DND-41 (cell line): ENCODE measurements around the gene TASOR.

ENCODE experiments used
- ATAC-seq: fragments of 200-7000 bp; cut with Tn5 transposase; 3 replicates; pipeline ENCODE4 v1.9.1; 2021; ENCODE audit warnings: low read depth; ENCODE audit not compliant: insufficient read depth
- DNase-seq: peaks from one replicate; pipeline ENCODE4 v3.0.0-alpha.2; 2020
- H2AFZ ChIP-seq: 2 replicates; pipeline ENCODE4 v1.6.0; 2012; ENCODE audit warnings: low read depth, low read length
- H3K27ac ChIP-seq: 2 replicates; pipeline ENCODE4 v1.5.1; 2012; ENCODE audit warnings: low read length, inconsistent platforms
- H3K27me3 ChIP-seq: fragments of 200-600 bp; sonication (generic); 2 replicates; pipeline ENCODE4 v1.6.0; 2012; ENCODE audit warnings: low read length, mild to moderate bottlenecking, inconsistent platforms; ENCODE audit not compliant: insufficient read depth, poor library complexity
- H3K36me3 ChIP-seq: 2 replicates; pipeline ENCODE4 v1.5.1; 2012; ENCODE audit warnings: low read length, inconsistent platforms; ENCODE audit not compliant: insufficient read depth
- H3K4me1 ChIP-seq: 2 replicates; pipeline ENCODE4 v1.5.1; 2012; ENCODE audit warnings: mild to moderate bottlenecking, low read length; ENCODE audit not compliant: insufficient read depth
- H3K4me2 ChIP-seq: 2 replicates; pipeline ENCODE4 v1.6.0; 2012; ENCODE audit warnings: mild to moderate bottlenecking, moderate library complexity, low read length, inconsistent platforms; ENCODE audit not compliant: insufficient read depth
- H3K4me3 ChIP-seq, 2 experiments: fragments of 200-600 bp in 1 of 2; shearing (Covaris generic) in 1 of 2; 2 replicates each; pipeline ENCODE4 v1.5.1; 2012 to 2016; ENCODE audit warnings: inconsistent platforms in 2 of 2, low read length in 2 of 2, mild to moderate bottlenecking in 2 of 2, low read depth in 1 of 2, moderate library complexity in 1 of 2
- H3K79me2 ChIP-seq: 2 replicates; pipeline ENCODE4 v1.6.0; 2012; ENCODE audit warnings: low read length, inconsistent platforms; ENCODE audit not compliant: insufficient read depth
- H3K9ac ChIP-seq: 2 replicates; pipeline ENCODE4 v1.6.0; 2012; ENCODE audit warnings: low read depth, mild to moderate bottlenecking, inconsistent platforms, low read length, moderate library complexity
- H3K9me3 ChIP-seq: 2 replicates; pipeline ENCODE4 v1.5.1; 2012; ENCODE audit warnings: low read length, moderate library complexity, mild to moderate bottlenecking, inconsistent platforms; ENCODE audit not compliant: insufficient read depth, severe bottlenecking
- H4K20me1 ChIP-seq: 2 replicates; pipeline ENCODE4 v1.6.0; 2012; ENCODE audit warnings: low read length; ENCODE audit not compliant: insufficient read depth
- EZH2 ChIP-seq: IDR thresholded peaks from 3 replicates; pipeline ENCODE4 v1.6.1; 2012; ENCODE audit warnings: borderline replicate concordance, low read depth, mild to moderate bottlenecking, moderate library complexity, low read length, inconsistent platforms; ENCODE audit not compliant: severe bottlenecking
- TF ChIP-seq, protein P1 (sequence below): IDR thresholded peaks from 2 replicates; pipeline ENCODE4 v1.5.1; 2012; ENCODE audit warnings: borderline replicate concordance, low read length, moderate library complexity, mild to moderate bottlenecking; ENCODE audit not compliant: poor library complexity, severe bottlenecking; ENCODE audit errors: extremely low read depth

Gene TASOR, protein sequence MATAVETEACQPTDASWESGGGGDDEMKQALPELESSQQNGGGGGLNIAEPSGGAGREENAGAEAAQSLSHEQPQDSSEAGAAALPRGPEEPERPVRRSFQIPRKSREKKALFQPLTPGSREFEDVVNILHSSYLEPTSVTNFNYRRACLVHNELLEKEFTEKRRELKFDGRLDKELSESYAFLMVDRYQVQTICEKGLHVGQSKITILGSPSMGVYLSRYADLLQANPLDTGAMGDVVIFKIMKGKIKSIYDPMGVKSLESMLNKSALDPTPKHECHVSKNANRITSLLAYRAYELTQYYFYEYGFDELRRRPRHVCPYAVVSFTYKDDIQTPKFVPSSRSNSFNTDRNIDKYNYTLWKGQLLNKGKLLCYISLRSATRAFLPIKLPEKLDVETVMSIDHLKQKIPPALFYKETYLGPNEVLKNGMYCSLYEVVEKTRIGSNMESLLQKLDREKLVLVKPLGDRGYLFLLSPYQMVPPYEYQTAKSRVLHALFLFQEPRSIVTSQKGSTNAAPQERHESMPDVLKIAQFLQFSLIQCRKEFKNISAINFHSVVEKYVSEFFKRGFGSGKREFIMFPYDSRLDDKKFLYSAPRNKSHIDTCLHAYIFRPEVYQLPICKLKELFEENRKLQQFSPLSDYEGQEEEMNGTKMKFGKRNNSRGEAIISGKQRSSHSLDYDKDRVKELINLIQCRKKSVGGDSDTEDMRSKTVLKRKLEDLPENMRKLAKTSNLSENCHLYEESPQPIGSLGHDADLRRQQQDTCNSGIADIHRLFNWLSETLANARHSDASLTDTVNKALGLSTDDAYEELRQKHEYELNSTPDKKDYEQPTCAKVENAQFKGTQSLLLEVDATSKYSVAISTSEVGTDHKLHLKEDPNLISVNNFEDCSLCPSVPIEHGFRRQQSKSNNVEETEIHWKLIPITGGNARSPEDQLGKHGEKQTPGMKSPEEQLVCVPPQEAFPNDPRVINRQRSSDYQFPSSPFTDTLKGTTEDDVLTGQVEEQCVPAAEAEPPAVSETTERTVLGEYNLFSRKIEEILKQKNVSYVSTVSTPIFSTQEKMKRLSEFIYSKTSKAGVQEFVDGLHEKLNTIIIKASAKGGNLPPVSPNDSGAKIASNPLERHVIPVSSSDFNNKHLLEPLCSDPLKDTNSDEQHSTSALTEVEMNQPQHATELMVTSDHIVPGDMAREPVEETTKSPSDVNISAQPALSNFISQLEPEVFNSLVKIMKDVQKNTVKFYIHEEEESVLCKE (N-terminal part only)

DNA sequence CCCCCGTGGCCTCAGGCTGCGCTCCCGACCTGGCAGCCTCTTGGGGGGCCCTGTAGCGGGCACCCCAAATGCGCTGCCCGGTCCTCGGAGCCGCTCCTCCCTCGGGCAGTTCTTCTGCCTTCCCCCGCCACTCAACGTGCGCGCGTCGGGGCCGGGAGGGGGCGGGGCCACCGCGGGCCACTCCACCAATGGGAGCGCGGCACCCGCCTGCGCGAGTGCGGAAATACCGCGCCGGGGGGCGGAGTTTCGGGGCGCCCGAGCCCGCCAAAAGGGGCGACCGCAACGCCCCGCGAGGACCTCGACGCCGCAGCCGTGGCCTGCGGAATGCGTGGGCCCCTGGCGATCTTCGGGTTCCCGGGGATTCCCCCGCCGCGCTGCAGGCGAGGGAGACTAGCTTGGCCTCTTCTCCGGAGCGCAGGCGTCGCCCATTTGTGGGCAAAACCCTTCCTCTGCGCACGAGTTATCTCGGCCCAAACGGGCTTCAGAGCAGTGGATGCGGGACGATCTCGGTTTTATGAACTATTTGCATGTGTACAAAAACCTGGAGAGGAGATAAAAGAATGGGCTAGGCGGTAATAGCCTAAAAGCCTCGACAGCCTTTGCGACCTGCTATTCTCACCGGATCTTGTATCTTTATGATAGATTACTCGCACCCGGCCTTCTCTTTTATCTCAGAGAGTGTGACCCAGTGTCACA is at the start of gene TASOR:
Gene TASOR (minus strand): TSS at position 144 of the 696 bp plus-strand sequence. CDS start 259 bp downstream, outside the sequence.
- Histone ChIP-seq H3K4me3 (peak within 1 kb of the TSS; percentile 87 to 98), H3K9ac (peak within 1 kb of the TSS; percentile 100), H3K27ac (peak within 1 kb of the TSS; percentile 100), H3K9me3 (peaks cover 5% of the 10 kb centered on the region), H3K4me1 (peaks cover 47% of the 10 kb centered on the region), H2AFZ (peak within 1 kb of the TSS; percentile 89), H3K36me3 (peaks cover 24% of the 10 kb centered on the region), H3K79me2 (peaks cover 50% of the 10 kb centered on the region), H3K4me2 (peak within 1 kb of the TSS; percentile 75), H4K20me1 (peaks cover 5% of the 10 kb centered on the region; the same call in 1 of the 2 replicates), H3K27me3 (no peaks in the 10 kb centered on the region)
- peak; percentile 84 for ATAC-seq
- TF ChIP-seq, protein P1, sequence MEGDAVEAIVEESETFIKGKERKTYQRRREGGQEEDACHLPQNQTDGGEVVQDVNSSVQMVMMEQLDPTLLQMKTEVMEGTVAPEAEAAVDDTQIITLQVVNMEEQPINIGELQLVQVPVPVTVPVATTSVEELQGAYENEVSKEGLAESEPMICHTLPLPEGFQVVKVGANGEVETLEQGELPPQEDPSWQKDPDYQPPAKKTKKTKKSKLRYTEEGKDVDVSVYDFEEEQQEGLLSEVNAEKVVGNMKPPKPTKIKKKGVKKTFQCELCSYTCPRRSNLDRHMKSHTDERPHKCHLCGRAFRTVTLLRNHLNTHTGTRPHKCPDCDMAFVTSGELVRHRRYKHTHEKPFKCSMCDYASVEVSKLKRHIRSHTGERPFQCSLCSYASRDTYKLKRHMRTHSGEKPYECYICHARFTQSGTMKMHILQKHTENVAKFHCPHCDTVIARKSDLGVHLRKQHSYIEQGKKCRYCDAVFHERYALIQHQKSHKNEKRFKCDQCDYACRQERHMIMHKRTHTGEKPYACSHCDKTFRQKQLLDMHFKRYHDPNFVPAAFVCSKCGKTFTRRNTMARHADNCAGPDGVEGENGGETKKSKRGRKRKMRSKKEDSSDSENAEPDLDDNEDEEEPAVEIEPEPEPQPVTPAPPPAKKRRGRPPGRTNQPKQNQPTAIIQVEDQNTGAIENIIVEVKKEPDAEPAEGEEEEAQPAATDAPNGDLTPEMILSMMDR = no peak
- TF ChIP-seq EZH2 = no peak
- peak; percentile 90 for DNase-seq

DNA sequence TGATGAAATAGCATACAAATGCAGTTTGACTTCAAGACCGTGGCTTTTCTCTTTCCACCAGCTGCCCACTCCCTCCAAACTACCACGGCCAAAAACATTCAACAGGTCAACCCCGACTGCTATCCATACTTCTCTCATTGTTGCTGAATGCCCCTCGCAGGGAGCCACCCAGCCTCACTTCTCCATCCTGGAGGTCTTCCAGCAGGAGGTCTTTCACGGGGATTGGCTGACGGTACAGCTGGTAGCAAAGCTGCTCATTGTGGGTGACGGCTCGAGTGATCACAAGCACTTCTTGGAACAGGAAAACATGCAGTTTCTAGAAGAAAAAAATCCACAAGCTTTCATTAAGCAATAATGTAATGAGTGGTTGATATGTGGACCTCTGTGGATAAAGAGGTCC is 49.0 kb upstream of the TASOR start:
- Histone ChIP-seq H3K9ac (no peak overlapping the region), H3K4me2 (no peak overlapping the region), H3K27me3 (no peaks in the 10 kb centered on the region), H3K79me2 (peaks cover 19% of the 10 kb centered on the region), H3K9me3 (no peaks in the 10 kb centered on the region), H2AFZ (no peak overlapping the region), H4K20me1 (no peaks in the 10 kb centered on the region), H3K4me3 (no peak overlapping the region), H3K27ac (peak overlapping the region; percentile 15), H3K36me3 (peaks cover 95% of the 10 kb centered on the region), H3K4me1 (no peaks in the 10 kb centered on the region)
- TF ChIP-seq EZH2 = no peak
- ATAC-seq (no peak), DNase-seq (no peak)

DNA sequence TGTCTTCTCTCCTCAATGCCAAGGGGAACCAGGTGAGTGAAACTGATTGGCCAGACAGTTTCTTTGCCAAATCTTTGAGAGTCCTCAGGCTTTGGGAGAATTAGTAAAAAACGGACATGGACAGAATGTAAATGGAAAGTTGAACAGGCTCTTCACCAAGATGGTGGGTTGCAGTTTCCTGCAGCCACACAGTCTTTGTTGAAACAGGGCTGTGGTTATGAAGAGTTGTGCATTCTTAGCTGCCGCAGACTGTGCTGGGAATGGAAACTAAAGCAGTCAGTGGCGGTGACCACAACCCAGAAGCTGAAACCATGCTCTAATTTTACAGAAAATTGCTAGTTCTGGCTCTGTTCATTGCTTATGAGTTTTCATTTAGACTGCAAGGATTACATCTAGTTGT is 42.1 kb upstream of the TASOR start:
- Histone ChIP-seq H3K36me3 (peaks cover 63% of the 10 kb centered on the region), H3K79me2 (no peaks in the 10 kb centered on the region), H2AFZ (no peak overlapping the region), H3K9ac (no peak overlapping the region), H3K27ac (peak overlapping the region; percentile 36; the same call in 1 of the 2 replicates), H3K9me3 (no peaks in the 10 kb centered on the region), H4K20me1 (no peaks in the 10 kb centered on the region), H3K27me3 (no peaks in the 10 kb centered on the region), H3K4me1 (0 out of 2 replicates have a peak, but pooled peaks cover 6% of the 10 kb centered on the region), H3K4me3 (no peak overlapping the region), H3K4me2 (no peak overlapping the region)
- no peak for TF ChIP-seq EZH2
- TF ChIP-seq, protein P1 = no peak
- ATAC-seq (peak; percentile 84), DNase-seq (peak; percentile 60)
